NCI-H345 (cell line): ENCODE measurements around the gene SGCE.

Experiments
- DNase-seq: peaks from one replicate; lab custom pipeline; 2025; lab: John Stamatoyannopoulos, UW

The SGCE gene

GRCh38 chr7:94621120-94621519, 34.8 kb downstream of the SGCE start:
- DNase-seq, result no peak

- peak; percentile 14 for DNase-seq
Measured at GRCh38 chr7:94620703-94621118, 35.2 kb downstream of the SGCE start.

- DNase-seq, result no peak
Measured at GRCh38 chr7:94618126-94618525, 37.8 kb downstream of the SGCE start.

GRCh38 chr7:94616855-94617254, 39.1 kb downstream of the SGCE start:
- DNase-seq, result no peak

GRCh38 chr7:94615666-94616065, 40.3 kb downstream of the SGCE start:
- DNase-seq, result no peak

GRCh38 chr7:94612661-94613060, 43.3 kb downstream of the SGCE start:
- no peak for DNase-seq

- DNase-seq, result no peak
Measured at GRCh38 chr7:94612253-94612652, 43.7 kb downstream of the SGCE start.

GRCh38 chr7:94609561-94609960, 46.4 kb downstream of the SGCE start:
- DNase-seq, result no peak

- no peak for DNase-seq
Measured at GRCh38 chr7:94605031-94605430, 50.9 kb downstream of the SGCE start.

GRCh38 chr7:94602181-94602580, 53.8 kb downstream of the SGCE start:
- no peak for DNase-seq

- no peak for DNase-seq
Measured at GRCh38 chr7:94600267-94600666, 55.7 kb downstream of the SGCE start.

- DNase-seq, result no peak
Measured at GRCh38 chr7:94595717-94596116, 60.2 kb downstream of the SGCE start.

- no peak for DNase-seq
Measured at GRCh38 chr7:94594882-94595281, 61.1 kb downstream of the SGCE start.

GRCh38 chr7:94591176-94591575, 64.8 kb downstream of the SGCE start:
- no peak for DNase-seq

GRCh38 chr7:94590526-94591162, 65.3 kb downstream of the SGCE start:
- no peak for DNase-seq

GRCh38 chr7:94588075-94588474, 67.9 kb downstream of the SGCE start:
- no peak for DNase-seq

- DNase-seq, result peak; percentile 18
Measured at GRCh38 chr7:94584113-94584512, 71.8 kb downstream of the SGCE start.

GRCh38 chr7:94580601-94581000, 75.3 kb downstream of the SGCE start:
- no peak for DNase-seq

GRCh38 chr7:94579470-94579869, 76.5 kb downstream of the SGCE start:
- DNase-seq, result no peak

- DNase-seq, result no peak
Measured at GRCh38 chr7:94578614-94579013, 77.3 kb downstream of the SGCE start.

GRCh38 chr7:94577357-94577756, 78.6 kb downstream of the SGCE start:
- no peak for DNase-seq

GRCh38 chr7:94576316-94576715, 79.6 kb downstream of the SGCE start:
- no peak for DNase-seq

- DNase-seq, result no peak
Measured at GRCh38 chr7:94575646-94576045, 80.3 kb downstream of the SGCE start.

- no peak for DNase-seq
Measured at GRCh38 chr7:94571816-94572215, 84.1 kb downstream of the SGCE start.

GRCh38 chr7:94567396-94567795, 88.5 kb downstream of the SGCE start:
- DNase-seq, result no peak
